Brain microvascular endothelial cell (primary cell): ENCODE measurements around the gene DHRS7B.
"Not testable (repeated sequence)": the region's sequence is repeated elsewhere in the genome, so short reads cannot be mapped to it uniquely, and the experiment has no call there.

ENCODE experiments used
- DNase-seq: peaks from one replicate; pipeline ENCODE4 v3.0.0-alpha.2; 2020
- H3K27ac ChIP-seq: fragments of 250-450 bp; sonication (Bioruptor Pico); 2 replicates; pipeline ENCODE4 v1.5.1; 2020; ENCODE audit warnings: mild to moderate bottlenecking, moderate library complexity
- H3K27me3 ChIP-seq: fragments of 250-450 bp; sonication (Bioruptor Pico); replicated peaks from 2 replicates; pipeline ENCODE4 v1.5.1; 2020; ENCODE audit warnings: mild to moderate bottlenecking
- H3K36me3 ChIP-seq: fragments of 250-450 bp; sonication (Bioruptor Pico); replicated peaks from 2 replicates; pipeline ENCODE4 v1.5.1; 2020; ENCODE audit warnings: mild to moderate bottlenecking
- H3K4me3 ChIP-seq: 2 replicates; pipeline ENCODE4 v1.5.1; 2011; ENCODE audit warnings: low read depth, mild to moderate bottlenecking, control low read depth, low read length, moderate library complexity
- CTCF ChIP-seq: IDR thresholded peaks from 2 replicates; pipeline ENCODE4 v1.5.1; 2011; ENCODE audit warnings: low read depth, mild to moderate bottlenecking, moderate library complexity, low read length, control low read depth, inconsistent platforms; ENCODE audit errors: missing control alignments
- in situ Hi-C: cut with HindIII; loops from 2 replicates; pipeline ENCODE4 v1.10.0; 2017; ENCODE audit warnings: low sequenced_read_pairs, low pct_ligation_motif_present

The DHRS7B gene

DNA sequence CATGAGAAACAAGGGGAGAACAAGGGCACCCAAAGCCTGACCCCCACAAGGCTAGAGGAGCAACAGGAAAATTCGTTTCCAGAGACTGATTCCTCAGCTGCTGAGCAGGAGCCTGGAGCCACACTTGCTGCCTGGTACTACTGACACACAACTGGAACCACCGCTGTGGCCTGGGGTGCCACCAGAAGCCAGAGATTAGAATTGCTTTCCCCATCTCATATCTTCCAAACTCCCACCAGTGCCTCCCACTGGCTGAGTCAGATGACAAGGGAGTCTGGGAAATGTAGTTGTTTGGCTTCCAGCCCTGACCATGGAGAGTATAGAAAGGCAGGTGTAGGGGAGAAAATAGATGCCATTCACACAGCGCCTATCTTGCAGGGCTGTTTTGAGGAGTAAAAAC is 91.3 kb downstream of the DHRS7B start:
- Histone ChIP-seq H3K27me3 (no peaks in the 10 kb centered on the region), H3K27ac (no peak overlapping the region), H3K36me3 (peaks cover 6% of the 10 kb centered on the region), H3K4me3 (no peak overlapping the region)
- DNase-seq, result peak; percentile 15
- peak; percentile 16 for TF ChIP-seq CTCF
- in situ Hi-C loops, result no loop called here

GRCh38 chr17:21218831-21219380 is 92.1 kb downstream of the DHRS7B start:
- TF ChIP-seq CTCF, result no peak
- in situ Hi-C loops, result no loop called here
- Histone ChIP-seq H3K36me3 (peaks cover 6% of the 10 kb centered on the region), H3K27me3 (no peaks in the 10 kb centered on the region), H3K27ac (no peak overlapping the region), H3K4me3 (no peak overlapping the region)
- no peak for DNase-seq

- H3K4me3 ChIP-seq, result no peak overlapping the region
- H3K27ac ChIP-seq, result no peak overlapping the region
- H3K36me3 ChIP-seq, result peaks cover 6% of the 10 kb centered on the region
- no peak for TF ChIP-seq CTCF
- in situ Hi-C loops, result no loop called here
- DNase-seq, result no peak
- no peaks in the 10 kb centered on the region for H3K27me3 ChIP-seq
Observed at GRCh38 chr17:21223086-21223485, 96.3 kb downstream of the DHRS7B start.

GRCh38 chr17:21227277-21227676 is 100.5 kb downstream of the DHRS7B start:
- H3K4me3 ChIP-seq, H3K27me3 ChIP-seq, H3K27ac ChIP-seq, in situ Hi-C loops, DNase-seq, H3K36me3 ChIP-seq: not testable (repeated sequence)

DNA sequence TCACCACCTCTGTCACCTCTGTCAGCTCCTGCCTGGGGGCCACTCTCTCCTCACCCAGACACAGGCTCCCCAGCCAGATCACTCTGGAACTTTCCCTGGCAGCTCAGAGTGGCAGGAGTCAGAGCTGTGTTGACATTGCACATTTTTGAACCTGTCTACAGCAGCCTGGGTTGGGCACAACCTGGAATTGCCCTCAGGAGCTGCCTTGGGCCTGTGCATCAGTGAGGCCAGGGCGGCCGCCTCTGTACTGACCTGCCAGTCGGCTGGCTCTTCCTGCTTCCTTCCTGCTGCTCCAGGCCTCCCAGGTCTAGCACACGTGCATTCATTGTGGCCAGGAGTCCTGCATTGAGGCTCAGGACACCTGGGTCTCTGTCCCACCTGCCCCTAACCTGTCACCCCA is 101.3 kb downstream of the DHRS7B start:
- Histone ChIP-seq H3K27ac (no peak overlapping the region), H3K36me3 (no peaks in the 10 kb centered on the region), H3K27me3 (no peaks in the 10 kb centered on the region), H3K4me3 (no peak overlapping the region)
- no peak for TF ChIP-seq CTCF
- in situ Hi-C loops, result no loop called here
- no peak for DNase-seq

DNA sequence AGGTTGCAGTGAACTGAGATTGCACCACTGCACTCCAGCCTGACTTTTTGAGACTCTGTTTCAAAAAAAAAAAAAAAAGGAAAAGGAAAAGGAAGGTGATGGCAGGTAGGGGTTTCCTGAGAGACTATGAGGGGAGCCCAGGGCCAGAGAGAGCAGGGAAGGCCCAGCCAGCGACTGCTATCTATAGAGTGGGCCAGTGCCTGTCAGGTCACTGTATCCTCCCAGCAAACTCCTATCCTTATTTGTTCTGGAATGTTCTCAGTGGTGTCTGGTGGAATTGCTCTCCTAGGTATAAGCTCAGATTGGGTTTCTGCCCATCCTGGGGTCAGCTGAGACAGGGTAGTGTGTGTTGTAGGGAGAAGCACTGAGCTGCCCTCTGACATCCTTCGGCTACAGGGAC is 102.1 kb downstream of the DHRS7B start:
- in situ Hi-C loops, result no loop called here
- H3K4me3 ChIP-seq, result no peak overlapping the region
- H3K36me3 ChIP-seq, result no peaks in the 10 kb centered on the region
- no peaks in the 10 kb centered on the region for H3K27me3 ChIP-seq
- TF ChIP-seq CTCF, result no peak
- no peak overlapping the region for H3K27ac ChIP-seq
- DNase-seq, result no peak
